Tibial artery (tissue), 4 donors: ENCODE data around the gene SLC26A1.

Experiments
- DNase-seq, 2 donors: peaks; one replicate each; pipeline ENCODE4 v3.0.0-alpha.2; 2019
- H3K27ac ChIP-seq, 2 donors: fragments of 200-600 bp; sonication (generic) in 1 of 2; 1 replicate in 1 of 2; 2 replicates in 1 of 2; pipeline ENCODE4 v1.5.1; 2018 to 2019; ENCODE audit warnings: mild to moderate bottlenecking in 1 of 2
- H3K27me3 ChIP-seq, 2 donors: fragments of 200-600 bp; sonication (generic) in 1 of 2; one replicate each; pipeline versions ENCODE4 v1.5.1 to v1.6.0; 2016 to 2019
- H3K36me3 ChIP-seq, 3 donors: fragments of 200-600 bp; sonication (generic) in 2 of 3; one replicate each; pipeline ENCODE4 v1.5.1; 2016 to 2019; ENCODE audit warnings: mild to moderate bottlenecking in 2 of 3
- H3K4me1 ChIP-seq, 4 donors: fragments of 200-600 bp; sonication (generic) in 2 of 4; 1 replicate in 3 of 4; 2 replicates in 1 of 4; pipeline ENCODE4 v1.5.1; 2016 to 2019
- H3K4me3 ChIP-seq, 2 donors: fragments of 200-600 bp; sonication (generic) in 1 of 2; 1 replicate in 1 of 2; 2 replicates in 1 of 2; pipeline ENCODE4 v1.5.1; 2018 to 2019; ENCODE audit warnings: mild to moderate bottlenecking in 2 of 2
- H3K9me3 ChIP-seq, 3 donors: fragments of 200-600 bp; sonication (generic) in 1 of 3; one replicate each; pipeline ENCODE4 v1.5.1; 2016 to 2019
- CTCF ChIP-seq, 2 experiments: fragments of 200-600 bp in 1 of 2; fragments of 450-650 bp in 1 of 2; IDR thresholded peaks; one replicate each; pipeline ENCODE4 v1.5.1; 2017 to 2019; ENCODE audit warnings: antibody characterized with exemption in 2 of 2, mild to moderate bottlenecking in 1 of 2, moderate library complexity in 1 of 2
- intact Hi-C: fragments of 100-400 bp; cut with DNase I; formaldehyde crosslinking; loops from one replicate; pipeline ENCODE4 v1.15.0; 2023; ENCODE audit warnings: low total_unique reads

SLC26A1 gene

GRCh38 chr4:974668-975067 is 18.5 kb downstream of the SLC26A1 start:
- no peaks in the 10 kb centered on the region for H3K9me3 ChIP-seq
- no peak for DNase-seq
- no peaks in the 10 kb centered on the region for H3K27me3 ChIP-seq
- TF ChIP-seq CTCF (IDR thresholded peaks at IDR 0.05): no peak
- peaks cover 0 to 29% (median 23%) of the 10 kb centered on the region in 4 donors for H3K4me1 ChIP-seq
- no peak overlapping the region for H3K4me3 ChIP-seq
- intact Hi-C loops: loop anchor here (5.0 to 10.0 kb wide), 2 partner anchors 42 to 1960 kb away; partner anchors contain the start of genes GAK and TMEM175
- H3K36me3 ChIP-seq: no peaks in the 10 kb centered on the region
- no peak overlapping the region for H3K27ac ChIP-seq

- Histone ChIP-seq H3K27ac (peak within 1 kb of the TSS; percentile 36 to 45), H3K36me3 (no peaks in the 10 kb centered on the region), H3K27me3 (no peaks in the 10 kb centered on the region)
Measured at GRCh38 chr4:973431-974397, 19.5 kb downstream of the SLC26A1 start, which contains the start of gene DGKQ. Gene DGKQ (minus strand): TSS chr4:973569. CDS start chr4:973482, 87 bp downstream.

GRCh38 chr4:972651-973424 is 20.4 kb downstream of the SLC26A1 start:
- peak overlapping the region; percentile 61 to 73 for H3K4me3 ChIP-seq
- no peaks in the 10 kb centered on the region for H3K36me3 ChIP-seq
- H3K27me3 ChIP-seq: peaks cover 0 to 5% of the 10 kb centered on the region in 2 donors
- no peaks in the 10 kb centered on the region for H3K9me3 ChIP-seq
- no peak for DNase-seq
- intact Hi-C loops: loop anchor here (5.0 to 10.0 kb wide), 2 partner anchors 41 to 1962 kb away; partner anchors contain the start of genes GAK and TMEM175
- peak overlapping the region; percentile 36 to 45 for H3K27ac ChIP-seq
- H3K4me1 ChIP-seq: peaks cover 0 to 38% (median 28%) of the 10 kb centered on the region in 4 donors
- no peak for TF ChIP-seq CTCF (IDR thresholded peaks at IDR 0.05)

More at GRCh38 chr4:973431-974397, 19.5 kb downstream of the SLC26A1 start, which contains the start of gene DGKQ:
- Histone ChIP-seq H3K9me3 (no peaks in the 10 kb centered on the region), H3K4me1 (peaks cover 0 to 29% (median 23%) of the 10 kb centered on the region in 4 donors), H3K4me3 (peak within 1 kb of the TSS; percentile 61 to 73)
- TF ChIP-seq CTCF (IDR thresholded peaks at IDR 0.05): no peak
- intact Hi-C loops: loop anchor here (5.0 to 10.0 kb wide), 2 partner anchors 41 to 1961 kb away; partner anchors contain the start of genes GAK and TMEM175
- DNase-seq: peak; percentile 84 to 93

DNA sequence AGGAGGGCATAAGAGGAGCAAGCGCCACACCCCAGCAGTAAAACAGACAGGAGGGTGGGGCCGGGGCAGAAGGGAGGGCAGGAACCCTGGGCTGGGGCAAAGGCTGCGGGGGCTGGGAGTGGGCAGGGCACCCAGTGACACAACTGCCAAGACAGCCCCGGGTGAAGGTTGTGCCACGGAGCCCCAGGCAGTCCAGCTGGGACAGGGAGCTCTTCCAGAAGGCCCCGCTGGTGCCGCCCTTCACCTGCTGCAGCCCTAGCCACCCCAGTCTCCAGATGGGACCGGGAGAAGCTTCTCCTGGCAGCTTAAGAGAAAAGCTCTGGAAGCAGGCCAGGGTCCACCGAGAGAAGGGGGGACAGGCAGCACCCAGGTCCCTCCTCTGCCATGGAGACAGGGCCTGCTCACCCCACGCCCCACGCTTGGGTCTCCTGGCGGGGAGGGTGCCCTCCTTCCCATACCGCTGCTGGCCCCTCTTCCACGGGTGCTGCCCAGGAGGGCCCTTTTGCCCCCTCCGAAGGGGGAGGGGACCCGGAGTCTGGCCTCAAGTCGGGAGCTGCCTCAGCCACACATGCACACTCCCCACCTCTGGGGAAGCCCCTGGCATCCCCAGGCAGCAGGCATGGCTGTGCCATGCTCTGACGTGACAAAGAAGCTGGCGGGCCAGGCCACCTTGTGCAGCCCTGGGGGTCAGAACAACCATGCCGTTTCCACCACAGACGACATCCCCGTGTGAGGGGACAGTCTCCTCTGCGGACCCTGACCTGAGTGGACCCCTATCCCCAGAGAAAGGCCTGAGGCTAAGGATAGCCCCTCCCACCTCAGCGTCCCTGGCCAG is 21.3 kb downstream of the SLC26A1 start:
- peaks cover 0 to 9% (median 7%) of the 10 kb centered on the region in 3 donors for H3K36me3 ChIP-seq
- TF ChIP-seq CTCF (IDR thresholded peaks at IDR 0.05): no peak
- H3K27me3 ChIP-seq: peaks cover 0 to 7% of the 10 kb centered on the region in 2 donors
- DNase-seq: no peak
- no peaks in the 10 kb centered on the region for H3K9me3 ChIP-seq
- intact Hi-C loops: loop anchor here (5.0 to 10.0 kb wide), 2 partner anchors 40 to 1963 kb away; partner anchors contain the start of genes GAK and TMEM175
- H3K27ac ChIP-seq: peak overlapping the region in 1 of 2 donors; percentile 45
- peak overlapping the region; percentile 61 to 73 for H3K4me3 ChIP-seq
- peaks cover 0 to 43% (median 31%) of the 10 kb centered on the region in 4 donors for H3K4me1 ChIP-seq
